ENCODE measurements around the gene BACE1-AS.
"Not testable (repeated sequence)": the region's sequence is repeated elsewhere in the genome, so short reads cannot be mapped to it uniquely, and the experiment has no call there.

BACE1-AS gene

DNA sequence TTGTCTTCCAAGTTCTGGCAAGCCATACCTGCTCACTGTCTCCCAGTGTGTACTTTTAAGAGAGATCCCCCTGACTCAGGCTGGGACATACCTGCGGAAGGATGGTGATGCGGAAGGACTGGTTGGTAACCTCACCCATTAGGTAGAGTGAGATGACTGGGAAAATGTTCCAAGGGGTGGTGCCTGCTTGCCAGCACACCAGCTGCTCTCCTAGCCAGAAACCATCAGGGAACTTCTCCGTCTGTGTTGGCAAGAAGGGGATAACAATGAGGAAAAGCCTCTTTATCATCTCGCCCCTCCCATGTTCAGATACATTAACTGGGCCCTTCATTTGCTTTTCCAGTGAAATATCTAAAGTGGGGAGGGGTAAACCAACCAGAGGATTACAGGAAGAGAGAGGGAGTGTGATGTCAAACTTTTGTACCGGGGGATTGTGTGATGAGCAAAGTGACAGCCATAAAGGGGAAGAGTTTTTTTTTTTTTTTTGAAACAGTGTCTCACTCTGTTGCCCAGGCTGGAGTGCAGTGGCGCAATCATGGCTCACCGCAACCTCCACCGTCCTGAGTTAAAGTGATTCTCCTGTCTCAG, at the start of gene BACE1-AS:
TSS of gene BACE1-AS (plus strand) at position 538 of the 588 bp plus-strand sequence.
- no peak for DNase-seq

DNA sequence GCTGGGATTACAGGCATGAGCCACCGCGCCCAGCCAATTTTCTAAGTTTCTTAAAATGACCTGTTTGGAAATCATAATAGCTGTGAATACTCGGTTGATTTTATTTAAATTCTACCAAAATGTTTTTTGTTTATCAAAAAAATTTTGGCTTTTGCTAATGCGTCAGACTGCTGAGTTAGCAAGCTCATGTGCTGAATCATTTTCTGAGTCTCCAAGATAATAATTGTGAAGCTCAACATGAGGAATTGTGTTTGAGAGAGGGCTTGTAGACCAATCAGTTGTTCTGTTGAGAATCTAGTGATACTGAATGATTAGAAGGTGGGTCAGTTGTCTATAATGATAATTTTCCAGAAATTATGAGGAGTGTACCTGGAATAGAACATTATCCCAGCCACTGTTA, 42.8 kb upstream of the BACE1-AS start:
- no peak for DNase-seq

- DNase-seq, result no peak
Observed at GRCh38 chr11:117249571-117249970, 41.6 kb upstream of the BACE1-AS start.

DNA sequence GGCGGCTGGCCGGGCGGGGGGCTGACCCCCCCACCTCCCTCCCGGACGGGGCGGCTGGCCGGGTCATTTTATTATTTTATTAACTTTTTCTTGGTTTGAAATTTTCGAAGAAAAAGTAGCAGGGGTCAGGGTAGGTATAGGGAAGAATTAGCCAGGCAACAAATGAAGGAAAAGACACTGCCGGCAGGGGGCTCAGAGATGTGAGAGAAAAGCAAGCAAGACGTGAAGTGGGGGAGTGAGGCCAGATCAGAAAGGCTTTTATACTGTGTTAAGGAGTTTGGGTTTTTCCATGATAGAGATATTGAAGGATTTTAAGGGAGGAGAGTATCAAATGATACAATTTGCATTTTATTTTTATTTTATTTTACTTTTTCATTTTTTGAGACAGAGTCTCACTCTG, 39.6 kb upstream of the BACE1-AS start:
- no peak for DNase-seq

- peak; percentile 6 for DNase-seq
Observed at GRCh38 chr11:117255966-117256365, 35.2 kb upstream of the BACE1-AS start.

DNA sequence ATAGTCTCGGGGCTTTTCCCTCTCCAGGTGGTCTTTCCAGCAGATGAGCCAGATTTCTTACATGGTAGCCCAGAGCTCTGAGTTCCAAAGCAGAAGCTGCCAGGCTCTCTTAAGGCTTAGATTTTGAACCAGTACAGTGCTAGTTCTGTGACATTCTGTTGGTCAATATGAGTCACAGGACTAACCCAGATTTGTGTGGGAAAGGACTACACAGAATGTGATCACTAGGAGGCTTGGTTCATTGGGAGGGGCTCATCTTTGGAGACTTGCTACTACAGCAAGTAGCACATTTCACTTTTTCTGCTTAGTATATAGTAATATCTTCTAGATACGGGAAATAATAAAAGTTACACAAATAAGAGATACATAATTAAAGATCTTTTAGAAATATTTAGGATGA, 34.6 kb upstream of the BACE1-AS start:
- DNase-seq, result no peak

DNA sequence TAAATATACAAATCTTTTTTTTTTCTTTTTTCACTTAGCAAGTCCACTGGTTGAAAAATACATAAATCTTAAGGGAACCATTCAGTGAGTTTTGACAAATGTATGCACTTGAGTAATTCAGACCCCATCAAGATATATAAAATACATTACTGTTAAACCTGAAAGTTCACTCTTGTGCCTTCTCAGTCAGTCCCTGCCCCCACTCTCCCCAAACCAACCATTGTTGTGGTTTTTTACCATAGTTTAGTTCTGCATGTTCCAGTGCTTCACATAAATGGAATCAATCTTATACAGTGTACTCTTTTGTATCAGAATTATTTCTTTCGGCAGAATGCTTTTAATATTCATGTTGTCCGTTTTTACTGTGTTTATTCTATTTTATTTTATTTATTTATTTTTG, 32.6 kb upstream of the BACE1-AS start:
- DNase-seq, result no peak

DNA sequence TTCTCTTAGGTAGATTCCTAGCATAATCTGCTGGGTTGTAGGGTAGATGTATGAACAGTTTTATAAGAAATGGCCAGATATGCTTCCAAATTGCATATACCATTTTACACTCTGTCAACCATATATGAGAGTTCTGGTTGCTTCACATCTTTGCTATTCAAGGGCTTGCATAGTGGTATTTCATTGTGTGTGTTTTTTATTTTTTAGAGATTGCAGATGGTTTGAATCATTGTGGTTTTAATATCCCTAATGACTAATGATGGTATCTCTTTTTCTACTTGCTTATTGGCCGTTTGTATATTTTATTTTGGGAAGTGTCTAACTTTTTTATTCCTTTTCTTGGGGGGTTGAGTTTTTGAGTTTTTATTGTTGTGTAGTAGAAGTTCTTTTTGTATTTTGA, 31.7 kb upstream of the BACE1-AS start:
- no peak for DNase-seq

DNA sequence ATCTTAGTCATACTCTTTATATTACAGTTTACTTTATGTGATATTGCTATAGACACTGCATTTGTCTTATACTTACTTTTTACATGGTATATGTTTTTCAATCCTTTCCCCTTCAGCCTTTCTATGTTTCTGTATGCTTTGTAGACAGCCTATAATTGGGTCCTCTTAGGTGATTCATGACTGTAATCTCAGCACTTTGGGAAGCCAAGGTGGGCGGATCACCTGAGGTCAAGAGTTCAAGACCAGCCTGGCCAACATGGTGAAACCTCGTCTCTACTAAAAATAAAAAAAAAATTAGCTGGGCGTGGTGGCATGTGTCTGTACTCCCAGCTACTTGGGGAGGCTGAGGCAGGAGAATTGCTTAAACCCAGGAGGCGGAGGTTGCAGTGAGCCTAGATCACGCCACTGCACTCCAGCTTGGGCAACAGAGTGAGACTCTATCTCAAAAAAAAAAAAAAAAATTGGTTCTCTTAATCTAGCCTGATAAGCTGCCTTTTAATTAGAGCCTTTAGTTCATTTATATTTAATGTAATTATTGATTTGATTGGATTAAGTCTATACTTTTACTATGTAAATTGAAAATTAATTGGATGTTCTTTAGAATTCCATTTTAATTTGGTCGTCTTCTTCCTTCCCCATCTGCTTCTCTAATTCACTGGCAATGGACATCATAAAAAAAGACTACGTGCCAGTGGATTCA, 26.4 kb upstream of the BACE1-AS start:
- not testable (repeated sequence) for DNase-seq

DNA sequence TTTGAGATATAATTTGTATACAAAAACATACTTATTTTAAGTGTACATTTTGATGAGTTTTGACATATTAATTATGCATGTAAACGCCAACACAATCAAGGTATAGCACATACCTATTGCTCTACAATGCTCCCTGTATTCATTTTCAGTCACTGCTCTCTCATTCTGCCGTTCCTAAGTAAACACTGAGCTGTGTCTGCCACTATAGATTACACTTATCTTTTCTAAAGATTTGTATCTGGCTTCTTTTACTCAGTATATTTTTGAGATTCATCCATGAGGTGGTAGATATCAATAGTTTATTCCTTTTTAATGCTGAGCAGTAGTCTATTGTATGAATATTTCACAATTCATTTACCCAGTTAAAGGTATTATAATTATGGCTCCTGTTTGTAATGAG, 25.4 kb upstream of the BACE1-AS start:
- no peak for DNase-seq

GRCh38 chr11:117269856-117270255, 21.3 kb upstream of the BACE1-AS start:
- no peak for DNase-seq

GRCh38 chr11:117271208-117271607, 19.9 kb upstream of the BACE1-AS start:
- no peak for DNase-seq

DNA sequence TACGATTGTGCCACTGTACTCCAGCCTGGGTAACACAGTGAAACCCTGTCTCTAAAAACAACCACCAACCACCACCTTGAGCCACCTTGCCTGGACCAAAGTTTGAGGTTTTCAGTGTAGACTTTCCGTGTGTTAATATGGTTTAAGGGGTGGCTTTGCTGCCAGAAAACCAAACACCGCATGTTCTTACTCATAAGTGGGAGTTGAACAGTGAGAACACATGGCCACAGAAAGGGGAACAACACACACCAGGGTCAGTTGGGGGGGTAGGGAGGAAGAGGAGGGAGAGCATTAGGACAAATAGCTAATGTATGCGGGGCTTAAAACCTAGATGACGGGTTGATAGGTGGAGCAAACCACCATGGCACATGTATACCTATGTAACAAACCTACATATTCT, 19.0 kb upstream of the BACE1-AS start:
- DNase-seq, result not testable (repeated sequence)

DNA sequence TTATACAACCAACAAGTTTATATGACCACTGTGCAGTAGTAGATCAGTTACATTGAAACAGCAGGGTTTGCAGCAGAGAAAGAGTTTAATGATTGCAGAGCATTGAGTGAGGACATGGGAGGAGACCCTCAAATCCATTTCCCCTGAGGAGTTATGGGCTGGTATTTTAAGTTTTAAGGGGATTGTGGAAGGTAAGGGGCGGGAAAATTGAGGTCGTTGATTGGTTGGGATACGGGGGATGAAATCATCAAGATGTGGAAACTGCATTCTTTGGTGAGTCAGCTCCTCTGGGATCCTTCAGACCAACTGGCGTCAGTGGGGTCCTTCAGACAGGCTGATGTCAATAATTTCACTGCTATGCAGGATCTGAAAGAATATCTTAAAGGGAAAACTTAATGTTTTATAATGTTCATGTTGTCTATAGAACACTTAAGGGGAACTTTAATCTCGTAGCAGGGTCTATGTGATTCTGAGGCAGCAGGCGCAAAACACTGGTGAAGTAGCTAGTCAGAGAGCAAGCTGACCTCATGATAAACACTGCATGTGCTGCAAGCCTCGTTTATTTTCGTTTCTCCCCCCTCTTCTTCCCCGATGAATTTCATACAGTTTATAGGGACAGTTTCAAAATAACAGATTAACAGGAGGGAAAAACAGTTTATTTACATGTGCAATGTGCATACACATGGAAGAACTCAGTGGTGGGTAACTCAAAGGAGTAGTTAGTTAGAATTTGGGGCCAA, 17.4 kb upstream of the BACE1-AS start:
- DNase-seq, result peak; percentile 5

DNA sequence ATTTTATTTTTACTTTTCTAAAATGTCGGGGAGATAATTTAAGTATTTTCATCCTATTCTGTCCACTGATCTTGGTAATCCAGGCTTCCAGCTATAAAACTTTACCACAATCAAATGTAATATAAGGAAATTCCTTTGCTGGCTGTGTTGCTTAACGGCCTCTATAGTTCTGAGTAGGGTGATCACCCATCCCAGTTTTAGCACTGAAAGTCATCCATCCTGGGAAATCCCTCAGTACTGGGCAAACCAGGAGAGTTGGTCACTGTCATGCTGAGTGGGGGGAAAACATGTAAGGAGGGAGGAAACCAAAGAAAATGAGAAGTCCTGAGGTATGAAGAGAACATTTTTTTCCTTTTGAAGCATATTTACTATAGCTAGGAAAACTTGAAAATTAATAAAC, 12.8 kb upstream of the BACE1-AS start:
- DNase-seq, result no peak

- no peak for DNase-seq
Observed at GRCh38 chr11:117279711-117280376, 11.3 kb upstream of the BACE1-AS start.

- no peak for DNase-seq
Observed at GRCh38 chr11:117281159-117281558, 10.0 kb upstream of the BACE1-AS start.

DNA sequence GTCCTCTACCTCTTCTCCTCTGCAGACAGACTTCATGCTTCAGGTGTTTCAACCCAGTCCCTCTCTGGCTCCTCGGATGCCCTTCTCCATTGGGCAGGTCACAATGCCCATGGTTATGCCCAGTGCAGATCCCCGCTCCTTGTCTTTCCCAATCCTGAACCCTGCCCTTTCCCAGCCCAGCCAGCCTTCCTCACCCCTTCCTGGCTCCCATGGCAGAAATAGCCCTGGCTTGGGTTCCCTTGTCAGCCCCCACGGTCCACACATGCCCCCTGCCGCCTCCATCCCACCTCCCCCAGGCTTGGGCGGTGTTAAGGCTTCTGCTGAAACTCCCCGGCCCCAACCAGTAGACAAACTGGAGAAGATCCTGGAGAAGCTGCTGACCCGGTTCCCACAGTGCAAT, 9.3 kb upstream of the BACE1-AS start:
- no peak for DNase-seq

- DNase-seq, result no peak
Observed at GRCh38 chr11:117282956-117283355, 8.2 kb upstream of the BACE1-AS start.

DNA sequence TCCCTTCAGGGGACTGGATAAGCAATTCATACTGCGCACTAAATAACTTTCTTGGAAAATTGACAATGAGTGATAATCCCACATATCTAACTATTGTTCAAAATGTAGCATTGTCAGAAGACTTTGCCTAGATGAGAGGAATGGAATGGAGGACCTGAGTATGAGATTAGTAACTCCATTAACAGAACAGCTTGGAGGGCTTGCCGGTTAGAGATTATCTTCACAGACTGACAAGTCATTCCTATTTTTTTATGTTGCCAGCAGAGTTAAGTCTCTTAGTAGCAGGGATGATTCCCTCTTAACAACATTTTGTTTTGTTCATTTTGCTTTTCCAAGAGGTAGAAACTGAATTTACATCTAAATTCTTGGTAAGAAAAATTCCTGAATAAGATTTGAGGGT, 7.1 kb upstream of the BACE1-AS start:
- DNase-seq, result no peak

GRCh38 chr11:117286588-117286987, 4.6 kb upstream of the BACE1-AS start:
- DNase-seq, result no peak

- DNase-seq, result no peak
Observed at GRCh38 chr11:117287668-117288067, 3.5 kb upstream of the BACE1-AS start.

DNA sequence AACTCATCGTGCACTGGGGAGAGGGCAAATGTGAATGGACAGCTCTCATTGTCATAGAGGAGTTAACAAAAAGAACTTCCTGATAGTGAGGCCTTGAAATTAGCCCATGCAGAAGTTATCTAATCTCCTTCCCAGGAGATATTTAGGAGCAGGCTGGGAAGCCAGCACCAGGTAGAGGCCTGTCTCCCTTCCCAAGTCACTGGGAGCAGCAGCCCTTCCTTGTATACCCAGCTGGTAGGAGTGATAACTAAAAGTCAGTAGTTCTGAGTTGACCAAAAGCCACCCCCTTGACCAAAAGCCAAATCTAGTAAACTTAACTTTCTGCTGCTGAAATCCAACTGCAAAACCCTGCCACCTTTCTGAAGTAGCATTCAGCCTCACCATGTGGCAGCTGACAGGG, 1.4 kb upstream of the BACE1-AS start:
- no peak for DNase-seq

DNA sequence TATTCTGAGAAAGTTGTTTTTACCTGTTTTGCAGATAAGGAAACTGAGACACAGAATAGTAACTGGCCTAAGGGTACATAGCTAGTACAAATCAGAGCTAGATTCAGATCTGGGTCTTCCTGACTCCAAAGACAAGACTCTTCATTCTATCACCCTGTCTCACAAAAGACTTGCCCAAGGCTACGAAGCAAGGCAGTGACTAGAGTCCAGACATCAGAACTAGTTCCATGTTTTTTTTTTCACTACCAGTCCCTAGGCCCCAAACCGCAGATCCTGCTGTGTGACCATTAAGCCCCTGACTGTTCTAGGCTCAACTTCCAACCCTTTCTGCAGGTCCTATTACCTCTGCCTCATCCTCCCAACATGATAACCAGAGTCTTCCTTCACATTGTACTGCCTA, 1.5 kb downstream of the BACE1-AS start:
- no peak for DNase-seq
